Activated CD4-positive, alpha-beta T cell treated with anti-CD3 and anti-CD28 coated beads for 36 hours (primary cell): ENCODE results near the gene UNC5C. TPM values are rescaled to one million over a fixed set of nuclear protein-coding genes. Genes with fewer than 3 reads are reported as not detected.
A peak's percentile ranks its signal among the peaks of the same experiment; 100 is the strongest.

Source experiments
- ATAC-seq: fragments of 200-7000 bp; cut with Tn5 transposase; one replicate; pipeline ENCODE4 v1.10.0; 2021; ENCODE audit warnings: mild to moderate bottlenecking, moderate library complexity
- CTCF ChIA-PET: fragments of 350-600 bp; sonication (Branson Sonifier 250); formaldehyde crosslinking; loops from one replicate; lab custom pipeline; 2021; ENCODE audit warnings: antibody characterized with exemption; lab: Charles Lee
- POLR2A ChIA-PET: fragments of 350-600 bp; sonication (Branson Sonifier 250); formaldehyde crosslinking; loops from one replicate; lab custom pipeline; 2021; ENCODE audit warnings: antibody characterized with exemption, inconsistent platforms; lab: Charles Lee
- DNase-seq: peaks from one replicate; pipeline ENCODE4 v3.0.0-alpha.2; 2020
- H3K27ac Mint-ChIP-seq: one replicate; pipeline ENCODE4 v1.8.0; 2021; ENCODE audit warnings: mixed read lengths
- H3K27me3 Mint-ChIP-seq: one replicate; pipeline ENCODE4 v1.8.0; 2021; ENCODE audit warnings: mixed read lengths
- H3K36me3 Mint-ChIP-seq: one replicate; pipeline ENCODE4 v1.8.0; 2021; ENCODE audit warnings: low read depth, mixed read lengths
- H3K4me1 Mint-ChIP-seq: one replicate; pipeline ENCODE4 v1.8.0; 2021; ENCODE audit warnings: mixed read lengths
- H3K4me3 Mint-ChIP-seq: one replicate; pipeline ENCODE4 v1.8.0; 2021; ENCODE audit warnings: mild to moderate bottlenecking, moderate library complexity, mixed read lengths
- H3K9me3 Mint-ChIP-seq: one replicate; pipeline ENCODE4 v1.8.0; 2021; ENCODE audit warnings: low read depth, mixed read lengths
- intact Hi-C, 2 experiments: fragments of 100-400 bp; cut with DNase I in 1 of 2; cut with micrococcal nuclease in 1 of 2; formaldehyde crosslinking; loops; one replicate each; pipeline versions ENCODE4 v1.14.2 to v1.15.1; 2022 to 2024; cut with DNase I, micrococcal nuclease
- total RNA-seq, 2 experiments: library from RNA; stranded (reverse); gene quantifications; one replicate each; pipeline ENCODE4 v1.2.3, GENCODE V29; 2021

UNC5C gene
- total RNA-seq, 2 experiments from 2014 or later: 0.07 TPM; not detected in 1

DNA sequence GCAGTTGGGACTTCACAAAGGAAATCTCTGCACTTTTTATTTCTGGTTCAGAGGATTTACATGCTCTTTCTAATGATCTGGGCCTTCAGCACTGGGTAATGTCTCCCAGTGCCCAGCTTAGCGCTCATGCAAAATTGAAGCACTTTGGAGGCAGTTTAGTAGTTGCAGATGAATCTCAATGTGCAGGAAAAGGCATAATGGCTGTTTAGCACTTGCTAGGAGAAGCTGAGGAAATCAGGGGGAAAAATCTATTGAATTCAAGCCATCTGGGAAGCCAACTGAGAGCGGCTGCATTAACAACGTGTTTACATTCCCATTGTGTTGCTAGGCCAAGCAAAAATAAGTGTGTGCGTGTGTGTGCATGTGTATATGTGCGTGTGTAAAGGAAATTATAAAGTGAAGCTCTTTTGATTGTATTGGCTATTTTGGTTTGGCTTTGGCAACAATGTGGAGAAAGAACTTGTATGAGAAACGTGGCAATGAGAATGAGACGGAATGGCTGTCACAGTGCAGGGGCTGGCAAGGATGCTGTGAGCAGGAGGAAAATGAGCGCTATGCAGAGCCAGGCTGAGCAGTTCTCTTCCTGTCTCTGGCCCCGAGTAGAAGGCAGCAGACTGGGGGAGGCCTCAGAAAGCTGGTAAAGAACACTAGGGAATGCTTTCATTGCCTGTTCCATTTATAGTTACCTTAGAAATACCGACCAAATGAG lies 231.5 kb downstream of the UNC5C start:
- Mint-ChIP-seq H3K36me3 (no peaks in the 10 kb centered on the region), H3K4me1 (no peaks in the 10 kb centered on the region), H3K4me3 (no peak overlapping the region), H3K9me3 (no peaks in the 10 kb centered on the region), H3K27me3 (no peaks in the 10 kb centered on the region), H3K27ac (no peak overlapping the region)
- intact Hi-C loops: no loop called here
- POLR2A ChIA-PET: no interaction called here
- CTCF ChIA-PET: interaction anchor here (0.6 kb wide), 1 partner anchor 1155 kb away, joined by 3 read pairs; no protein-coding TSS in a partner anchor
- no peak for DNase-seq
- no peak for ATAC-seq

GRCh38 chr4:95314573-95314972 lies 234.2 kb downstream of the UNC5C start:
- ATAC-seq (no peak), DNase-seq (no peak)
- no peak overlapping the region for H3K4me3 Mint-ChIP-seq
- no peaks in the 10 kb centered on the region for H3K4me1 Mint-ChIP-seq
- ChIA-PET CTCF (no interaction called here), POLR2A (no interaction called here)
- H3K27me3 Mint-ChIP-seq: no peaks in the 10 kb centered on the region
- H3K36me3 Mint-ChIP-seq: no peaks in the 10 kb centered on the region
- no peak overlapping the region for H3K27ac Mint-ChIP-seq
- H3K9me3 Mint-ChIP-seq: no peaks in the 10 kb centered on the region
- intact Hi-C loops: no loop called here

- intact Hi-C loops: no loop called here
- H3K4me1 Mint-ChIP-seq: no peaks in the 10 kb centered on the region
- POLR2A ChIA-PET: no interaction called here
- no peak overlapping the region for H3K4me3 Mint-ChIP-seq
- no peak overlapping the region for H3K27ac Mint-ChIP-seq
- H3K27me3 Mint-ChIP-seq: no peaks in the 10 kb centered on the region
- no peaks in the 10 kb centered on the region for H3K36me3 Mint-ChIP-seq
- CTCF ChIA-PET: no interaction called here
- ATAC-seq: no peak
- DNase-seq: no peak
- peaks cover under 1% of the 10 kb centered on the region for H3K9me3 Mint-ChIP-seq
Measured at GRCh38 chr4:95304898-95305297, 243.9 kb downstream of the UNC5C start.

- H3K27me3 Mint-ChIP-seq: no peaks in the 10 kb centered on the region
- H3K27ac Mint-ChIP-seq: no peak overlapping the region
- no peaks in the 10 kb centered on the region for H3K36me3 Mint-ChIP-seq
- intact Hi-C loops: no loop called here
- ATAC-seq (no peak), DNase-seq (no peak)
- ChIA-PET POLR2A (interaction anchor here (0.6 kb wide), 1 partner anchor 571 kb away, joined by 3 read pairs; no protein-coding TSS in a partner anchor), CTCF (no interaction called here)
- H3K9me3 Mint-ChIP-seq: peaks cover 9% of the 10 kb centered on the region
- H3K4me1 Mint-ChIP-seq: no peaks in the 10 kb centered on the region
- no peak overlapping the region for H3K4me3 Mint-ChIP-seq
Measured at GRCh38 chr4:95300304-95300703, 248.5 kb downstream of the UNC5C start.

DNA sequence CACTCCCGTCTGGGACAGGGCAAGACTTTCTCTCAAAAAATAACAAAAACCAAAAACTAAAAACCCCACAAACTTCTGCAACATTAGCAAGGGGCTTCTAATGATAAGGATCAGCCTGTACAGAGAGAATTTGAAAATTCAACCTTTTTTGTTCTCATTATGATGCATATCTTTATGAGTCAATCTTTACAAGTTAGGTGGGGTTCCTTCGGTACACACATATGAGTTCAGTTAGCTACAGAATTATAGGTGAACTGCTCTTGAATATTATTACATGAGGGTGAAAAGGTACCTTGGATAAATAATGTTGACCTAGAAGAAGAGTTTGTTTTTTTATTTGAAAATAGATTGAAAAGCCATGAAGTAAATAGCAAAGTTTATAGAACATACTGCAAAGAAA lies 252.7 kb downstream of the UNC5C start:
- no peaks in the 10 kb centered on the region for H3K36me3 Mint-ChIP-seq
- H3K4me1 Mint-ChIP-seq: peaks cover 24% of the 10 kb centered on the region
- no peak overlapping the region for H3K4me3 Mint-ChIP-seq
- H3K27ac Mint-ChIP-seq: no peak overlapping the region
- ATAC-seq: no peak
- intact Hi-C loops: no loop called here
- H3K27me3 Mint-ChIP-seq: no peaks in the 10 kb centered on the region
- DNase-seq: no peak
- peaks cover 9% of the 10 kb centered on the region for H3K9me3 Mint-ChIP-seq
- ChIA-PET POLR2A (interaction anchor here (0.6 kb wide), 1 partner anchor 834 kb away, joined by 4 read pairs; no protein-coding TSS in a partner anchor), CTCF (no interaction called here)

- H3K4me1 Mint-ChIP-seq: peaks cover 32% of the 10 kb centered on the region
- CTCF ChIA-PET: no interaction called here
- no peak overlapping the region for H3K4me3 Mint-ChIP-seq
- DNase-seq: no peak
- H3K36me3 Mint-ChIP-seq: no peaks in the 10 kb centered on the region
- POLR2A ChIA-PET: no interaction called here
- ATAC-seq: no peak
- no peaks in the 10 kb centered on the region for H3K27me3 Mint-ChIP-seq
- no peak overlapping the region for H3K27ac Mint-ChIP-seq
- intact Hi-C loops: no loop called here
- peaks cover 9% of the 10 kb centered on the region for H3K9me3 Mint-ChIP-seq
Measured at GRCh38 chr4:95295157-95295556, 253.6 kb downstream of the UNC5C start.

DNA sequence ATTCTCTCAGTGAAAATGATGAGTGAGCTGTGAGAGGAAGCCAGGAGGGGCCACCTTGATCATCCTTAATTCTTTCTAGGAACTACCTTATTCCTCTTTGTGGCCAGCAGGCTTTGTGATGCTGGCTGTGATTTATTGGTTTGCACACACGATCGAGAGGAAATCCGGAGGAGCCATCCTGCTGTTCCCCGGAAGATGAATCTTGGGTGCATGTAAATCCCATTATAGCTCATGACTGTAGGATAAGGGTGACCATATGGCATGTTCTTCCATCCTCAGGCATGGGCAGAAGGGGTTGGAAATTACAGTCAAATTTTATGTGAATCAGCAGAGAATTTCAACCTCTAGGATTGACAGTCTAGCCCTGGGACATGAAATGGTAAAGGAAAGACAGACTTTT lies 254.5 kb downstream of the UNC5C start:
- ATAC-seq: no peak
- Mint-ChIP-seq H3K36me3 (no peaks in the 10 kb centered on the region), H3K4me3 (no peak overlapping the region), H3K4me1 (peaks cover 32% of the 10 kb centered on the region), H3K27ac (no peak overlapping the region), H3K9me3 (peaks cover 3% of the 10 kb centered on the region), H3K27me3 (no peaks in the 10 kb centered on the region)
- DNase-seq: no peak
- POLR2A ChIA-PET: no interaction called here
- CTCF ChIA-PET: no interaction called here
- intact Hi-C loops: no loop called here

DNA sequence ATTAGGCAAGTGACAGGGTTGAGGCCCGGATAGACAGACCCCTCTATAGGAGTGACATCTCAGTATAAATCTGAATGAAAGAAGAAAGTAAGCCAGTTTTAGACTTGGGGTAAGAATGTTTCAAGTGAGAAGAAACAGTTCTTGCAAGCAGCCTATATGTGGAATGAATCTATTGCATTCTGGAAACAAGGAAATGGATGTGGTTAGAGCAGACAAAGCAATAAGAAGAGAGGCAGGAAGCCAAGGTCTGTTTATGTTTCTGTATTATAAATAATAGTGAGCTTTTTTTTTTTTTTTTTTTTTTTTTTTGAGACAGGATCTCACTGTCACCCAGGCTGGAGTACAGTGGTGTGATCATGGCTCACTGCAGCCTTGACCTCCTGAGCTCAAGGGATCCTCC lies 255.8 kb downstream of the UNC5C start:
- CTCF ChIA-PET: no interaction called here
- peaks cover 39% of the 10 kb centered on the region for H3K4me1 Mint-ChIP-seq
- no peak for DNase-seq
- no peak overlapping the region for H3K27ac Mint-ChIP-seq
- H3K27me3 Mint-ChIP-seq: no peaks in the 10 kb centered on the region
- H3K9me3 Mint-ChIP-seq: no peaks in the 10 kb centered on the region
- intact Hi-C loops: no loop called here
- no peaks in the 10 kb centered on the region for H3K36me3 Mint-ChIP-seq
- no peak for ATAC-seq
- POLR2A ChIA-PET: no interaction called here
- no peak overlapping the region for H3K4me3 Mint-ChIP-seq

- Mint-ChIP-seq H3K4me3 (no peak overlapping the region), H3K4me1 (peaks cover 39% of the 10 kb centered on the region), H3K9me3 (no peaks in the 10 kb centered on the region), H3K27ac (no peak overlapping the region), H3K27me3 (no peaks in the 10 kb centered on the region), H3K36me3 (no peaks in the 10 kb centered on the region)
- ChIA-PET CTCF (no interaction called here), POLR2A (no interaction called here)
- ATAC-seq: peak; percentile 61
- peak; percentile 4 for DNase-seq
- intact Hi-C loops: no loop called here
Measured at GRCh38 chr4:95290702-95291101, 258.1 kb downstream of the UNC5C start.

DNA sequence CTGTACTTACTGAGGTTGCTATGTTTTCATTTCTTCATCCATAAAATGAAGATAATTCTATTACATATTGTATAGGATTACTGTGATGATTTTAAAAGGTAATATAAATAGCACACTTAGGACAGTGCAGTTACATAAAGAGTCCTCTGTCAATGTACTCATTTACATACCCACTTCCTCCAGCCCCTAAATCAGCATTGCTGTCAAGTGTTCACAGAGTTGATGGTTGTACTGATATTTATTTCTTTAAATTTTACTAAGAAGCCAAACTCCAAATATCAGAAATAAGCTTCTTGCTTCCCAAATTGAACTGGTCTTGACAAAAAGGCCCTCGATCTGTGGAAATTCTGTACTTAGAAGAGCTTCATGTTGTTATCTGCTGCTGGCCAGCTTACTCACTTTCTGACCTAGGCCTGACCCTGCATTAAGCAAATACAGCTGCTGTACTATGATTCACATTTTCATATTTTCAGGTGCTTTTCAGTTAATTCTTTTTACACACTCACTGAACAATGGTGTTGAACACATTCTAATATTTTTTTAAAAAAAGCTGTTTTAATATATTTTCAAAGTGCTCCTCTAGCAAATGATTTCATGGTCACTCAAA lies 259.6 kb downstream of the UNC5C start:
- H3K4me3 Mint-ChIP-seq: no peak overlapping the region
- no peaks in the 10 kb centered on the region for H3K9me3 Mint-ChIP-seq
- ChIA-PET POLR2A (no interaction called here), CTCF (interaction anchor here (1.0 kb wide), 1 partner anchor 38 kb away, joined by 3 read pairs; no protein-coding TSS in a partner anchor)
- DNase-seq (no peak), ATAC-seq (no peak)
- intact Hi-C loops: loop anchor here in 1 of 2 experiments (5.0 kb wide), 1 partner anchor 42 kb away; no protein-coding TSS in a partner anchor
- no peaks in the 10 kb centered on the region for H3K36me3 Mint-ChIP-seq
- no peaks in the 10 kb centered on the region for H3K27me3 Mint-ChIP-seq
- H3K4me1 Mint-ChIP-seq: peaks cover 35% of the 10 kb centered on the region
- no peak overlapping the region for H3K27ac Mint-ChIP-seq

GRCh38 chr4:95288552-95288951 lies 260.2 kb downstream of the UNC5C start:
- Mint-ChIP-seq H3K4me1 (peaks cover 31% of the 10 kb centered on the region), H3K27me3 (no peaks in the 10 kb centered on the region), H3K27ac (no peak overlapping the region), H3K4me3 (no peak overlapping the region), H3K36me3 (no peaks in the 10 kb centered on the region), H3K9me3 (no peaks in the 10 kb centered on the region)
- intact Hi-C loops: loop anchor here in 1 of 2 experiments (5.0 kb wide), 1 partner anchor 41 kb away; no protein-coding TSS in a partner anchor
- ChIA-PET CTCF (no interaction called here), POLR2A (no interaction called here)
- ATAC-seq: no peak
- DNase-seq: no peak

GRCh38 chr4:95285797-95286196 lies 263.0 kb downstream of the UNC5C start:
- no peak overlapping the region for H3K4me3 Mint-ChIP-seq

More at GRCh38 chr4:95285797-95286196, 263.0 kb downstream of the UNC5C start:
- POLR2A ChIA-PET: no interaction called here
- Mint-ChIP-seq H3K27me3 (no peaks in the 10 kb centered on the region), H3K27ac (no peak overlapping the region), H3K9me3 (peaks cover 8% of the 10 kb centered on the region), H3K4me1 (peaks cover 14% of the 10 kb centered on the region), H3K36me3 (no peaks in the 10 kb centered on the region)
- intact Hi-C loops: loop anchor here in 1 of 2 experiments (5.0 kb wide), 1 partner anchor 38 kb away; no protein-coding TSS in a partner anchor
- DNase-seq (no peak), ATAC-seq (no peak)
- CTCF ChIA-PET: no interaction called here
